ENCODE data around the gene FRMD4B. TPM values are rescaled to one million over a fixed set of nuclear protein-coding genes. Genes with fewer than 3 reads are reported as not detected.

Gene FRMD4B
- total and polyA plus RNA-seq, 4 donors = 5.6 to 73.6 (median 24.0) TPM

DNA sequence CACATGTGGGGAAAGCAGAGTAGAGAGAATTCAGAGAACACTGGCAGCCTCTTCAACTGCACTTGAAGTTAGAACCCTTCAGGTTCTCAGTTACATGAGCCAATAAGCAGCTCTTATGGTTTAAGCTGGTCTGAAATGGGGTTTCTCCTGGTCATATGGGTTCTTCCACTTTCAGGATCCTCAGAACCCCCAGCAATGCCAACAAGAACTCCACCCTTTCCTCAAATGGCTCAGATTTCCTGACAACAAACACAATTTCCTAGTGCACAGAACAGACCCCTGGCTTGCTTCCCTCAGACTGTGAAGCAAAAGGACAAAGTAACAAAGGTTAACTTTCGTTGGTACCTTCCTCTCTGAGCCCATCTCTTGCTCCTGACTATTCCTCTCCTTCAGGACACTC lies 23.9 kb upstream of the FRMD4B start:
- ATAC-seq (ENCODE audit: low FRiP score) (peak; percentile 54), DNase-seq (no peak)
- 77 to 92% methylated on average over 1 of the region's 1 CpG for WGBS, 2 donors
- Histone ChIP-seq H3K27ac (ENCODE audit: low read depth in 1 of 2, low read length in 2 of 2) (no peak overlapping the region), H3K9me3 (ENCODE audit: control insufficient read depth, low read length) (no peaks in the 10 kb centered on the region), H3K27me3 (ENCODE audit: control insufficient read depth in 1 of 2, insufficient read depth in 2 of 2, low read length in 1 of 2) (no peaks in the 10 kb centered on the region), H3K4me3 (ENCODE audit: low read length in 2 of 2) (no peak overlapping the region), H3K4me1 (ENCODE audit: control insufficient read depth in 1 of 2, insufficient read depth in 2 of 2, low read length in 2 of 2) (no peaks in the 10 kb centered on the region), H3K36me3 (ENCODE audit: control insufficient read depth in 1 of 2, insufficient read depth in 2 of 2, low read length in 1 of 2) (no peaks in the 10 kb centered on the region)
- intact Hi-C loops (cut with DNase I) = loop anchor here (5.0 kb wide), 3 partner anchors 88 to 248 kb away; no protein-coding TSS in a partner anchor

DNA sequence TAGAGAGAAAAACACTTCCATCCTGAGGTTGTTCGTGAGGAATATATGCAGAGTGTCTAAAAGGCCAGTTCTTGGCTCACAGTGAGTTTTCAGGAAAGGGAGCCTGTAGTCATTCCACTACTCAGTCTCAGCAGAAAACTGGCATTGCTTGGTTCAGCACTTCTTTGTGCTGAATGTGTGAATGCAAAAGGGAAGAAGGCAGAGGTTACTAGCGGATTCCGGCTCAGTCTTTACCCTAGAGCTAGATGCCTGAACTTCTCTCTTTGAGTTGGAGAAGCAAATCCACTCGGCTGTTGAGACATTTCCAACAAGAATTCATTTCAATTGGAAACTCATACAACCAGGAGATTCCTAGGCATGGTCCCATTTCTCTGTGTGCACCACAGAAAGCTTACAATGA lies 23.1 kb upstream of the FRMD4B start:
- Histone ChIP-seq H3K9me3 (ENCODE audit: control insufficient read depth, low read length) (no peaks in the 10 kb centered on the region), H3K4me3 (ENCODE audit: low read length in 2 of 2) (no peak overlapping the region), H3K36me3 (ENCODE audit: control insufficient read depth in 1 of 2, insufficient read depth in 2 of 2, low read length in 1 of 2) (no peaks in the 10 kb centered on the region), H3K27me3 (ENCODE audit: control insufficient read depth in 1 of 2, insufficient read depth in 2 of 2, low read length in 1 of 2) (no peaks in the 10 kb centered on the region), H3K27ac (ENCODE audit: low read depth in 1 of 2, low read length in 2 of 2) (no peak overlapping the region), H3K4me1 (ENCODE audit: control insufficient read depth in 1 of 2, insufficient read depth in 2 of 2, low read length in 2 of 2) (no peaks in the 10 kb centered on the region)
- no peak for ATAC-seq (ENCODE audit: low FRiP score)
- DNase-seq = no peak
- intact Hi-C loops (cut with DNase I) = no loop called here
- 67 to 73% methylated on average over 4 of the region's 4 CpGs for WGBS, 2 donors

DNA sequence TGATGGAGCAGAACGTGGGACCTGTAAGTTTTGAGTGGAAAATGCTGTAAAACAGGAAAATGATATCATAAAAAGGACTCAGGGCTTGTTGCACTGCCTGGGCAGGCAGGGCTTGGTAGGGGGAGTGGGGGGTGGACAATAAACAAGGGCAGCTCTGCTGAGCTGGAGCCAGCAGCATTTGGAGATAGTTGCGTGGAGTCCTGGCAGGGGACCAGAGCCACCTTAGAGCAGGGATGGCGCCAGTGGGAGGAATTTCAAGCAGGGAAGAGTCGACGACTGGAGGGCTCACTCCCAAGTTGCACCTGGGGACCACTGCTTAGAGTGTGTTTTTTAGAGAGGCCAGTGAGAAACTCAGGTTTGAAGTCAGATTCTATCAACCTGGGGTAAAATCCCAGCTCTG lies 22.7 kb upstream of the FRMD4B start:
- intact Hi-C loops (cut with DNase I) = no loop called here
- ATAC-seq (ENCODE audit: low FRiP score) (no peak), DNase-seq (peak in 1 of 2 donors; percentile 46)
- Histone ChIP-seq H3K4me1 (ENCODE audit: control insufficient read depth in 1 of 2, insufficient read depth in 2 of 2, low read length in 2 of 2) (no peaks in the 10 kb centered on the region), H3K27ac (ENCODE audit: low read depth in 1 of 2, low read length in 2 of 2) (no peak overlapping the region), H3K4me3 (ENCODE audit: low read length in 2 of 2) (no peak overlapping the region), H3K27me3 (ENCODE audit: control insufficient read depth in 1 of 2, insufficient read depth in 2 of 2, low read length in 1 of 2) (no peaks in the 10 kb centered on the region), H3K9me3 (ENCODE audit: control insufficient read depth, low read length) (no peaks in the 10 kb centered on the region), H3K36me3 (ENCODE audit: control insufficient read depth in 1 of 2, insufficient read depth in 2 of 2, low read length in 1 of 2) (no peaks in the 10 kb centered on the region)
- 81 to 91% methylated on average over 5 of the region's 5 CpGs for WGBS, 2 donors

DNA sequence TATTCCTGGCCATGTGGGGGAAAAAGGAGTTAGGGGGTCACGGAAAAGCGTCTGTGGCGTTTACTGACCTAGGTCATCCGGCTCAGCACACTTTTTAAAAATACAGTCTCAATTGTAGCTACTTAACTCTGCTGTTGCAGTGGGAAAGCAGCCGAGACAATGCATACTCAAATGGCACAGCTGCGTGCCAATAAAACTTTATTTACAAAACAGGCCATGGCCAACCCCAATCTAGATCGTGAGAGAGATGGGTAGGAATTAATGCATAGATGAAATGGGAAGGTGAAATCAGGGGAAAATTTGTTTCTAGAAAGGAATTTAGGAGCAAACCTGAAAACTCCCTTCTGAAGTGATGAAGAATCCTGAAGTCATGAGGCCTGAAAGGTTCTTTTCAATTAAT lies 22.0 kb upstream of the FRMD4B start:
- WGBS, 2 donors = 98% methylated on average over 7 of the region's 7 CpGs
- Histone ChIP-seq H3K9me3 (ENCODE audit: control insufficient read depth, low read length) (no peaks in the 10 kb centered on the region), H3K27me3 (ENCODE audit: control insufficient read depth in 1 of 2, insufficient read depth in 2 of 2, low read length in 1 of 2) (no peaks in the 10 kb centered on the region), H3K4me1 (ENCODE audit: control insufficient read depth in 1 of 2, insufficient read depth in 2 of 2, low read length in 2 of 2) (no peaks in the 10 kb centered on the region), H3K4me3 (ENCODE audit: low read length in 2 of 2) (no peak overlapping the region), H3K36me3 (ENCODE audit: control insufficient read depth in 1 of 2, insufficient read depth in 2 of 2, low read length in 1 of 2) (no peaks in the 10 kb centered on the region), H3K27ac (ENCODE audit: low read depth in 1 of 2, low read length in 2 of 2) (no peak overlapping the region)
- DNase-seq (no peak), ATAC-seq (ENCODE audit: low FRiP score) (no peak)
- intact Hi-C loops (cut with DNase I) = no loop called here

DNA sequence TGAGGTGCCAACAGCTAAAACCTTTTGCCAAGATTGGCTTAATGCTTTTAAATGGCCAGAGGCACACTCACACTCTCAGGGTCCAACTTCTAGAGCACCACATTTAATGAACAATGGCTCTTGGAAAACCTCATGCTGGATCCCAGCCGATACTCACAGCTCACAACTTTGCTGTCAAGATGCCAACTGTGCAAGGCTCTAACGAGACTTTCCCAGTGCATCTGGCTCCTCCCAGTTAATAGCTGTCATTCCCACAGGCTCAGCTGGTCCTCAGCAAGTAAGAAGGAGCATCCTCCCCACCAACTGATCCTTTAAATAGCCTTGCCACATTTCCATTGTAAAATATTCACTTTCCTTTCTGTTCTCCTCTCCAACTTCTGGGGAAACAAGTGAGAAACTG lies 20.3 kb upstream of the FRMD4B start:
- Histone ChIP-seq H3K9me3 (ENCODE audit: control insufficient read depth, low read length) (no peaks in the 10 kb centered on the region), H3K4me1 (ENCODE audit: control insufficient read depth in 1 of 2, insufficient read depth in 2 of 2, low read length in 2 of 2) (no peaks in the 10 kb centered on the region), H3K4me3 (ENCODE audit: low read length in 2 of 2) (no peak overlapping the region), H3K27ac (ENCODE audit: low read depth in 1 of 2, low read length in 2 of 2) (no peak overlapping the region), H3K36me3 (ENCODE audit: control insufficient read depth in 1 of 2, insufficient read depth in 2 of 2, low read length in 1 of 2) (no peaks in the 10 kb centered on the region), H3K27me3 (ENCODE audit: control insufficient read depth in 1 of 2, insufficient read depth in 2 of 2, low read length in 1 of 2) (no peaks in the 10 kb centered on the region)
- WGBS, 2 donors = 5% methylated on average over 2 of the region's 2 CpGs
- no peak for ATAC-seq (ENCODE audit: low FRiP score)
- no peak for DNase-seq
- intact Hi-C loops (cut with DNase I) = no loop called here

DNA sequence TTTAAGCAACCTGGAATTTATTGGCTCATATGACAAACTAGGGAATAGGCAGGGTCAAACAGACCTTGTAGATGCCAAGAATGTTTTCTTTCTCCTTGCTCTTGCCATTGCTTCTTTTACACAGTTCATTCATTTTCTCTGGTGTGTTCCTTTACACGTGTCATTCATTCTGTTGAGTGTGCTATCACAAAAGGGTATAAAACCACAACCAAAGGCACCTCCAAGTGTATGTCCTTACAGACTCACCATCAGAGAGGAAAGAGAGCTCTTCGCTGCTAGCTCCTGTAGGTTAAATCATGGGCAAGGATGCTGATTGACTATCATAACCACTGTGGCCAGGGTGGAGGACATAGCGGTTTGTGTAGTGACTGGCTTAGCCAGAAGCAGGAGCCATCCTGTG lies 19.2 kb upstream of the FRMD4B start:
- Histone ChIP-seq H3K27me3 (ENCODE audit: control insufficient read depth in 1 of 2, insufficient read depth in 2 of 2, low read length in 1 of 2) (no peaks in the 10 kb centered on the region), H3K27ac (ENCODE audit: low read depth in 1 of 2, low read length in 2 of 2) (no peak overlapping the region), H3K9me3 (ENCODE audit: control insufficient read depth, low read length) (no peaks in the 10 kb centered on the region), H3K4me1 (ENCODE audit: control insufficient read depth in 1 of 2, insufficient read depth in 2 of 2, low read length in 2 of 2) (no peaks in the 10 kb centered on the region), H3K4me3 (ENCODE audit: low read length in 2 of 2) (no peak overlapping the region), H3K36me3 (ENCODE audit: control insufficient read depth in 1 of 2, insufficient read depth in 2 of 2, low read length in 1 of 2) (no peaks in the 10 kb centered on the region)
- 81 to 91% methylated on average over 3 of the region's 3 CpGs for WGBS, 2 donors
- no peak for DNase-seq
- ATAC-seq (ENCODE audit: low FRiP score) = no peak
- intact Hi-C loops (cut with DNase I) = no loop called here

DNA sequence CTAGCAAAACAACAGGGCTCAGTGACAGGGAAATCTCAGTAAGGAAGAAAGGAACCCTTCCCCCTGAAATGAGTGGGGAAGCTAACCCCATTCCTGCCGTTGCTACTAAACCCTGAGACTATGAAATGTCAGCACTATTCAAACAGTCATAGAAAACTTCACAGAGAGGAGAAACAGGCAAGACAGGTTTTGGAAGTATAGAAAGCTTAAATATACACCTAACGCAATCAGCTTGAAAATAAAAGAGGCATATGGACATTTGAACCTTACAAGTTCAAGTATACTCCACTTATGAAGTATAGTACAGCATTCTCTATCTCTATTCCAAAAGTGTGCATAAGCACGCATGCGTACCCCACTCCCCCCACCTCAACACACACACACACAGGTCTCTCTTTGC lies 17.6 kb upstream of the FRMD4B start:
- no peaks in the 10 kb centered on the region for H3K9me3 ChIP-seq (ENCODE audit: control insufficient read depth, low read length)
- intact Hi-C loops (cut with DNase I) = no loop called here
- H3K27ac ChIP-seq (ENCODE audit: low read depth in 1 of 2, low read length in 2 of 2) = no peak overlapping the region
- 87 to 92% methylated on average over 4 of the region's 4 CpGs for WGBS, 2 donors
- H3K4me1 ChIP-seq (ENCODE audit: control insufficient read depth in 1 of 2, insufficient read depth in 2 of 2, low read length in 2 of 2) = no peaks in the 10 kb centered on the region
- ATAC-seq (ENCODE audit: low FRiP score) (no peak), DNase-seq (no peak)
- H3K27me3 ChIP-seq (ENCODE audit: control insufficient read depth in 1 of 2, insufficient read depth in 2 of 2, low read length in 1 of 2) = no peaks in the 10 kb centered on the region
- no peaks in the 10 kb centered on the region for H3K36me3 ChIP-seq (ENCODE audit: control insufficient read depth in 1 of 2, insufficient read depth in 2 of 2, low read length in 1 of 2)
- no peak overlapping the region for H3K4me3 ChIP-seq (ENCODE audit: low read length in 2 of 2)

DNA sequence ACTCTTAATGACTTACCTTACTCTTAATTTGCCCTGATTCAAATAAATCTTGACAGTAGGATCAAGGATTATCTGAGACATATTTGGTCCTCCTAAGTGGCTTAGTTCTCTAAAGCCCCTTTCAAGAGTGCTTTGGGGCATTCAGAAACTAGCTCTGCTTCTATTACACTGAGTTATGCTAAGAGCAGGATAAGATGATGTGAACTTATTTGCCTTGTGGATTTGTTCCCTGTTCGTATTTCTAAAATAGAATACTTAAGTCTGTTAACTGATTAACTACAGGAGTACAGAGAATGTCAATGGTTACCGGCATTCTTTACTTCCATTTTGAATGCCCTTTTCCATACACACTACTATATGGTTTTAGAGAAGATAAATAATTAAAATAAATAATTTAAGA lies 14.8 kb upstream of the FRMD4B start:
- Histone ChIP-seq H3K27me3 (ENCODE audit: control insufficient read depth in 1 of 2, insufficient read depth in 2 of 2, low read length in 1 of 2) (no peaks in the 10 kb centered on the region), H3K4me3 (ENCODE audit: low read length in 2 of 2) (no peak overlapping the region), H3K36me3 (ENCODE audit: control insufficient read depth in 1 of 2, insufficient read depth in 2 of 2, low read length in 1 of 2) (no peaks in the 10 kb centered on the region), H3K4me1 (ENCODE audit: control insufficient read depth in 1 of 2, insufficient read depth in 2 of 2, low read length in 2 of 2) (no peaks in the 10 kb centered on the region), H3K9me3 (ENCODE audit: control insufficient read depth, low read length) (no peaks in the 10 kb centered on the region), H3K27ac (ENCODE audit: low read depth in 1 of 2, low read length in 2 of 2) (no peak overlapping the region)
- intact Hi-C loops (cut with DNase I) = no loop called here
- ATAC-seq (ENCODE audit: low FRiP score) = no peak
- no peak for DNase-seq
- WGBS, 2 donors = 55 to 59% methylated on average over 2 of the region's 2 CpGs

DNA sequence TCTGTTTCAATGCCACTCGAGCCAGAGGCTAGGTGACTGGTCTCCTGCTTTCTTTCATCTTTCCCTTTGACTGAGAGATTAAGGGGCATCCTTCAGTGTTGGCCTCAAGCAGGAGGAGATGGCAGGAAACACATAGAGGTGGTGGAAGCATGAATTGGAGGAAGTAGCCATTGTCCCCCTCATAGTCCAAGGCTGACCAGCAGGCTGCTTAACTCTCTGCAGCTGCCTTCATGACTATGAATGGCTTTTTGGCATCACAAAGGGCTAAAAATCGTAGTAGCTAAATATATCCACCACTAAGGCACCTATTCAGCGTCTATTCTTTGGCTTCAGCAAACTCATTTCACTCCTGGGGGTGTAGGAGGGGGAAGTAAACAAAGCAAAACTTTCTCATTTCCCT lies 7.0 kb upstream of the FRMD4B start:
- ATAC-seq (ENCODE audit: low FRiP score) (no peak), DNase-seq (no peak)
- no peak overlapping the region for H3K4me3 ChIP-seq (ENCODE audit: low read length in 2 of 2)
- H3K27me3 ChIP-seq (ENCODE audit: control insufficient read depth in 1 of 2, insufficient read depth in 2 of 2, low read length in 1 of 2) = no peaks in the 10 kb centered on the region
- no peaks in the 10 kb centered on the region for H3K9me3 ChIP-seq (ENCODE audit: control insufficient read depth, low read length)
- no peak overlapping the region for H3K27ac ChIP-seq (ENCODE audit: low read depth in 1 of 2, low read length in 2 of 2)
- no peaks in the 10 kb centered on the region for H3K4me1 ChIP-seq (ENCODE audit: control insufficient read depth in 1 of 2, insufficient read depth in 2 of 2, low read length in 2 of 2)
- H3K36me3 ChIP-seq (ENCODE audit: control insufficient read depth in 1 of 2, insufficient read depth in 2 of 2, low read length in 1 of 2) = no peaks in the 10 kb centered on the region
- WGBS, 2 donors = 69 to 76% methylated on average over 3 of the region's 3 CpGs
- intact Hi-C loops (cut with DNase I) = no loop called here

All from aorta (tissue), 5 donors.